Vagina (tissue), 2 donors: ENCODE measurements around the gene CCM2.

Source experiments
- POLR2A ChIP-seq, 2 donors: fragments of 450-650 bp; IDR thresholded peaks; one replicate each; pipeline ENCODE4 v1.6.1; 2017; ENCODE audit warnings: antibody characterized with exemption in 2 of 2, mild to moderate bottlenecking in 2 of 2, moderate library complexity in 2 of 2
- POLR2AphosphoS5 ChIP-seq, 2 donors: sonication (generic); formaldehyde crosslinking; IDR thresholded peaks; one replicate each; pipeline ENCODE4 v1.9.0; 2017; ENCODE audit warnings: antibody characterized with exemption in 2 of 2, mild to moderate bottlenecking in 2 of 2, low read depth in 1 of 2; ENCODE audit not compliant: insufficient read depth in 1 of 2
- TF ChIP-seq, protein P1 (sequence below), 3 experiments: fragments of 450-650 bp in 2 of 3; fragments of 200-600 bp in 1 of 3; sonication (generic) in 1 of 3; IDR thresholded peaks; one replicate each; pipeline ENCODE4 v1.5.1; 2017 to 2019; ENCODE audit warnings: antibody characterized with exemption in 3 of 3, mild to moderate bottlenecking in 2 of 3, moderate library complexity in 2 of 3

DNA sequence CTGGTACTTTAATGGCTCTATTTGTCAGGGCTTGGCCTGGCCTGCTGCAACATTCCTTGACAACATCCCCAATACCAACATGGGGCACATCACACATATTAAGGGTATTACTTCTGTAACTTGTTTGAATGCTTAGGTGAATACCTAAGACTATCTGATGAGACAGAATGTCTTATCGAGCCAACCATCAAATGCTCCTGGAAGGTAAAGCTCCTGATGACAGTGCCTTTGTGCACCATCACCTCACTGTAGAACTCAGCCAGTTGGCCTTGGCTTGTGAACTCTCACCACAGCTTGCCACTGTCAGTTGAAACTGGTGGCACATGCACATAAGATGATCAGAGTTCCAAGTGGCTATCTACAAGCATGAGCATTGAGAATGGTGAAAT is 17.5 kb upstream of the CCM2 start:
- TF ChIP-seq, protein P1, sequence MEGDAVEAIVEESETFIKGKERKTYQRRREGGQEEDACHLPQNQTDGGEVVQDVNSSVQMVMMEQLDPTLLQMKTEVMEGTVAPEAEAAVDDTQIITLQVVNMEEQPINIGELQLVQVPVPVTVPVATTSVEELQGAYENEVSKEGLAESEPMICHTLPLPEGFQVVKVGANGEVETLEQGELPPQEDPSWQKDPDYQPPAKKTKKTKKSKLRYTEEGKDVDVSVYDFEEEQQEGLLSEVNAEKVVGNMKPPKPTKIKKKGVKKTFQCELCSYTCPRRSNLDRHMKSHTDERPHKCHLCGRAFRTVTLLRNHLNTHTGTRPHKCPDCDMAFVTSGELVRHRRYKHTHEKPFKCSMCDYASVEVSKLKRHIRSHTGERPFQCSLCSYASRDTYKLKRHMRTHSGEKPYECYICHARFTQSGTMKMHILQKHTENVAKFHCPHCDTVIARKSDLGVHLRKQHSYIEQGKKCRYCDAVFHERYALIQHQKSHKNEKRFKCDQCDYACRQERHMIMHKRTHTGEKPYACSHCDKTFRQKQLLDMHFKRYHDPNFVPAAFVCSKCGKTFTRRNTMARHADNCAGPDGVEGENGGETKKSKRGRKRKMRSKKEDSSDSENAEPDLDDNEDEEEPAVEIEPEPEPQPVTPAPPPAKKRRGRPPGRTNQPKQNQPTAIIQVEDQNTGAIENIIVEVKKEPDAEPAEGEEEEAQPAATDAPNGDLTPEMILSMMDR (IDR thresholded peaks at IDR 0.05): no peak
- TF ChIP-seq POLR2A (IDR thresholded peaks at IDR 0.05) (no peak), POLR2AphosphoS5 (IDR thresholded peaks at IDR 0.05; ENCODE audit: insufficient read depth in 1 of 2, low read depth in 1 of 2) (no peak)
